ENCODE measurements around the gene BCAS3.
"Not testable (repeated sequence)": the region's sequence is repeated elsewhere in the genome, so short reads cannot be mapped to it uniquely, and the experiment has no call there.

BCAS3 gene

GRCh38 chr17:60798576-60798975, 120.9 kb downstream of the BCAS3 start:
- no peak for DNase-seq (ENCODE audit: low spot score)

GRCh38 chr17:60802377-60802776, 124.7 kb downstream of the BCAS3 start:
- no peak for DNase-seq (ENCODE audit: low spot score)

GRCh38 chr17:60803059-60803458, 125.4 kb downstream of the BCAS3 start:
- no peak for DNase-seq (ENCODE audit: low spot score)

- DNase-seq (ENCODE audit: low spot score) = no peak
Observed at GRCh38 chr17:60804831-60805230, 127.2 kb downstream of the BCAS3 start.

- no peak for DNase-seq (ENCODE audit: low spot score)
Observed at GRCh38 chr17:60809421-60809820, 131.8 kb downstream of the BCAS3 start.

- not testable (repeated sequence) for DNase-seq (ENCODE audit: low spot score)
Observed at GRCh38 chr17:60814941-60815340, 137.3 kb downstream of the BCAS3 start.

- no peak for DNase-seq (ENCODE audit: low spot score)
Observed at GRCh38 chr17:60817192-60817591, 139.5 kb downstream of the BCAS3 start.

GRCh38 chr17:60819447-60820130, 141.9 kb downstream of the BCAS3 start:
- no peak for DNase-seq (ENCODE audit: low spot score)

GRCh38 chr17:60823515-60823914, 145.9 kb downstream of the BCAS3 start:
- DNase-seq (ENCODE audit: low spot score) = no peak

- no peak for DNase-seq (ENCODE audit: low spot score)
Observed at GRCh38 chr17:60825351-60825750, 147.7 kb downstream of the BCAS3 start.

- DNase-seq (ENCODE audit: low spot score) = no peak
Observed at GRCh38 chr17:60827943-60828342, 150.3 kb downstream of the BCAS3 start.

GRCh38 chr17:60832151-60832585, 154.5 kb downstream of the BCAS3 start:
- no peak for DNase-seq (ENCODE audit: low spot score)

- no peak for DNase-seq (ENCODE audit: low spot score)
Observed at GRCh38 chr17:60832631-60833030, 155.0 kb downstream of the BCAS3 start.

- no peak for DNase-seq (ENCODE audit: low spot score)
Observed at GRCh38 chr17:60840456-60840855, 162.8 kb downstream of the BCAS3 start.

- DNase-seq (ENCODE audit: low spot score) = no peak
Observed at GRCh38 chr17:60845012-60845411, 167.4 kb downstream of the BCAS3 start.

- DNase-seq (ENCODE audit: low spot score) = no peak
Observed at GRCh38 chr17:60846175-60846574, 168.5 kb downstream of the BCAS3 start.

- no peak for DNase-seq (ENCODE audit: low spot score)
Observed at GRCh38 chr17:60851181-60851580, 173.5 kb downstream of the BCAS3 start.

- DNase-seq (ENCODE audit: low spot score) = no peak
Observed at GRCh38 chr17:60857556-60858080, 180.0 kb downstream of the BCAS3 start.

- DNase-seq (ENCODE audit: low spot score) = no peak
Observed at GRCh38 chr17:60862482-60862881, 184.8 kb downstream of the BCAS3 start.

GRCh38 chr17:60863892-60864707, 186.4 kb downstream of the BCAS3 start:
- peak; percentile 2 for DNase-seq (ENCODE audit: low spot score)

- no peak for DNase-seq (ENCODE audit: low spot score)
Observed at GRCh38 chr17:60864708-60865005, 187.0 kb downstream of the BCAS3 start.

GRCh38 chr17:60874772-60875171, 197.1 kb downstream of the BCAS3 start:
- DNase-seq (ENCODE audit: low spot score) = no peak
